ENCODE measurements around the gene ENPP3.

Gene ENPP3

GRCh38 chr6:131657222-131657621, 20.1 kb downstream of the ENPP3 start:
- H3K36me3 ChIP-seq (ENCODE audit: control insufficient read depth in 2 of 2, insufficient read depth in 1 of 2, low read length in 2 of 2): no peaks in the 10 kb centered on the region
- CTCF ChIA-PET: interaction anchor here (0.7 to 4.4 kb wide), 4 partner anchors 16 to 267 kb away, joined by 3 to 30 read pairs (median 4); partner anchors contain the start of gene MED23
- POLR2A ChIA-PET: no interaction called here
- H3K4me1 ChIP-seq (ENCODE audit: control insufficient read depth, insufficient read depth, low read length): no peaks in the 10 kb centered on the region
- TF ChIP-seq ZNF394 (tag by site-specific recombination; IDR thresholded peaks at IDR 0.05; ENCODE audit: borderline replicate concordance) (no peak), GLI4 (tag by site-specific recombination; IDR thresholded peaks at IDR 0.05) (no peak)
- H3K27ac ChIP-seq (ENCODE audit: extremely low read depth, low read depth, low read length): no peak overlapping the region
- H3K4me3 ChIP-seq (ENCODE audit: low read depth, low read length): no peak overlapping the region
- no peaks in the 10 kb centered on the region for H3K9me3 ChIP-seq (ENCODE audit: control insufficient read depth, insufficient read depth, low read depth, low read length)

- TF ChIP-seq BCL6B (tag by site-specific recombination; IDR thresholded peaks at IDR 0.05): no peak
- no peak for TF ChIP-seq ZNF37A (tag by site-specific recombination; IDR thresholded peaks at IDR 0.05)
- TF ChIP-seq PRDM10 (tag by site-specific recombination; IDR thresholded peaks at IDR 0.05): no peak
- TF ChIP-seq ZNF560 (tag by site-specific recombination; IDR thresholded peaks at IDR 0.05; ENCODE audit: borderline replicate concordance): no peak
- TF ChIP-seq ZNF449 (tag by site-specific recombination; IDR thresholded peaks at IDR 0.05): no peak
- TF ChIP-seq ZBTB48 (tag by site-specific recombination; IDR thresholded peaks at IDR 0.05): no peak
- TF ChIP-seq OSR2 (tag by site-specific recombination; IDR thresholded peaks at IDR 0.05): no peak
- no peak for TF ChIP-seq ZNF658 (tag by site-specific recombination; IDR thresholded peaks at IDR 0.05)
- no peak for TF ChIP-seq PATZ1 (tag by site-specific recombination; IDR thresholded peaks at IDR 0.05)
- TF ChIP-seq ZNF26 (tag by site-specific recombination; IDR thresholded peaks at IDR 0.05): no peak
- TF ChIP-seq ZSCAN30 (tag by site-specific recombination; IDR thresholded peaks at IDR 0.05): no peak
- TF ChIP-seq ZNF664 (tag by site-specific recombination; IDR thresholded peaks at IDR 0.05): no peak
- no peak for TF ChIP-seq ZNF335 (tag by site-specific recombination; conservative IDR thresholded peaks at IDR 0.05)
- no peak for TF ChIP-seq SALL2 (tag by site-specific recombination; IDR thresholded peaks at IDR 0.05; ENCODE audit: borderline replicate concordance)
- no peak for TF ChIP-seq ZNF654 (tag by site-specific recombination; IDR thresholded peaks at IDR 0.05; ENCODE audit: low read depth)
- Histone ChIP-seq H3K4me1 (ENCODE audit: control insufficient read depth, insufficient read depth, low read length) (no peaks in the 10 kb centered on the region), H3K36me3 (ENCODE audit: control insufficient read depth in 2 of 2, insufficient read depth in 1 of 2, low read length in 2 of 2) (no peaks in the 10 kb centered on the region), H3K9me3 (ENCODE audit: control insufficient read depth, insufficient read depth, low read depth, low read length) (no peaks in the 10 kb centered on the region), H3K4me3 (ENCODE audit: low read depth, low read length) (no peak overlapping the region), H3K27ac (ENCODE audit: extremely low read depth, low read depth, low read length) (no peak overlapping the region)
- CTCF ChIA-PET: interaction anchor here (0.7 to 4.4 kb wide), 4 partner anchors 16 to 267 kb away, joined by 3 to 30 read pairs (median 4); partner anchors contain the start of gene MED23
- POLR2A ChIA-PET: no interaction called here
Measured at GRCh38 chr6:131657630-131658111, 20.6 kb downstream of the ENPP3 start.
